SK-N-SH (cell line): ENCODE measurements around the gene RNF44. TPM values are rescaled to one million over a fixed set of nuclear protein-coding genes. Genes with fewer than 3 reads are reported as not detected.

Experiments
- CTCF ChIA-PET: fragments of 300-600, 350-600 bp; formaldehyde crosslinking; extraction: SDS; loops from one replicate; lab custom pipeline; 2021; lab: Yijun Ruan, JAX
- POLR2A ChIA-PET: fragments of 350-600 bp; sonication (Branson Sonifier 250); formaldehyde crosslinking; extraction: SDS; loops from one replicate; lab custom pipeline; 2020; ENCODE audit warnings: antibody characterized with exemption, inconsistent platforms; lab: Yijun Ruan, JAX
- DNase-seq: peaks from one replicate; pipeline ENCODE4 v3.0.0; 2012
- H2AFZ ChIP-seq: fragments of 200-600 bp; sonication (generic); 2 replicates; pipeline ENCODE4 v1.8.1; 2016; ENCODE audit warnings: antibody characterized with exemption, mild to moderate bottlenecking, low read depth
- H3F3A ChIP-seq: fragments of 200-600 bp; sonication (generic); replicated peaks from 2 replicates; pipeline ENCODE3; 2016; ENCODE audit warnings: antibody characterized with exemption, mild to moderate bottlenecking; ENCODE audit not compliant: insufficient read depth
- H3K27ac ChIP-seq, 2 experiments: fragments of 200-500 bp in 1 of 2; fragments of 200-600 bp in 1 of 2; sonication (Bioruptor generic) in 1 of 2; sonication (generic), shearing (Covaris generic) in 1 of 2; 2 replicates each; pipeline versions ENCODE4 v1.5.1 to v1.6.1; 2014 to 2016; ENCODE audit warnings: low read depth in 2 of 2, inconsistent platforms in 1 of 2, low read length in 1 of 2, mild to moderate bottlenecking in 1 of 2, mixed read lengths in 1 of 2
- H3K27me3 ChIP-seq: fragments of 200-600 bp; sonication (generic), shearing (Covaris generic); 2 replicates; pipeline ENCODE4 v1.6.1; 2016; ENCODE audit warnings: mixed run types; ENCODE audit not compliant: insufficient read depth
- H3K36me3 ChIP-seq, 2 experiments: fragments of 200-500 bp in 1 of 2; fragments of 200-600 bp in 1 of 2; sonication (Bioruptor generic) in 1 of 2; sonication (generic) in 1 of 2; replicated peaks in 1 of 2; 2 replicates each; pipeline versions ENCODE3 to v1.5.1; 2014 to 2016; ENCODE audit warnings: low read length in 1 of 2, mild to moderate bottlenecking in 1 of 2; ENCODE audit not compliant: insufficient read depth in 2 of 2, control insufficient read depth in 1 of 2
- H3K4me1 ChIP-seq, 2 experiments: fragments of 200-500 bp in 1 of 2; fragments of 200-600 bp in 1 of 2; sonication (Bioruptor generic) in 1 of 2; sonication (generic), shearing (Covaris generic) in 1 of 2; 2 replicates each; pipeline versions ENCODE4 v1.5.1 to v1.6.1; 2014 to 2016; ENCODE audit warnings: low read depth in 1 of 2, low read length in 1 of 2, mixed run types in 1 of 2; ENCODE audit not compliant: insufficient read depth in 2 of 2, control insufficient read depth in 1 of 2
- H3K4me2 ChIP-seq: fragments of 200-600 bp; sonication (generic), shearing (Covaris generic); 2 replicates; pipeline ENCODE4 v1.6.1; 2017; ENCODE audit warnings: mixed run types
- H3K4me3 ChIP-seq, 2 experiments: fragments of 200-500 bp in 1 of 2; fragments of 200-600 bp in 1 of 2; sonication (Bioruptor generic) in 1 of 2; sonication (generic), shearing (Covaris generic) in 1 of 2; 2 replicates each; pipeline versions ENCODE4 v1.5.1 to v1.8.1; 2014 to 2016; ENCODE audit warnings: low read depth in 2 of 2, inconsistent platforms in 1 of 2, low read length in 1 of 2, mild to moderate bottlenecking in 1 of 2, mixed read lengths in 1 of 2, moderate library complexity in 1 of 2
- H3K79me2 ChIP-seq: fragments of 200-600 bp; sonication (generic); 2 replicates; pipeline ENCODE4 v1.8.1; 2017; ENCODE audit warnings: mild to moderate bottlenecking; ENCODE audit not compliant: insufficient read depth
- H3K9ac ChIP-seq: fragments of 200-600 bp; sonication (generic); 2 replicates; pipeline ENCODE4 v1.6.1; 2017; ENCODE audit warnings: mixed run types
- H3K9me2 ChIP-seq: fragments of 200-600 bp; sonication (generic); 2 replicates; pipeline ENCODE4 v1.6.1; 2017; ENCODE audit warnings: mixed run types
- H3K9me3 ChIP-seq: fragments of 200-600 bp; sonication (generic); 2 replicates; pipeline ENCODE4 v1.6.1; 2017; ENCODE audit warnings: mixed run types, mild to moderate bottlenecking, moderate library complexity
- H4K20me1 ChIP-seq: fragments of 200-600 bp; sonication (generic); 2 replicates; pipeline ENCODE4 v1.6.1; 2017; ENCODE audit warnings: mild to moderate bottlenecking, mixed run types; ENCODE audit not compliant: insufficient read depth
- ELF1 ChIP-seq: IDR thresholded peaks from 2 replicates; pipeline ENCODE4 v1.4.0; 2012
- EP300 ChIP-seq, 2 experiments: IDR thresholded peaks; 2 replicates each; pipeline versions ENCODE4 v1.4.0 to v1.6.1; 2012; ENCODE audit warnings: borderline replicate concordance in 1 of 2, low read depth in 1 of 2, low read length in 1 of 2
- EZH2phosphoT487 ChIP-seq: fragments of 200-600 bp; sonication (generic); IDR thresholded peaks from 2 replicates; pipeline ENCODE4 v1.6.1; 2017; ENCODE audit warnings: low read depth, mixed run types, mild to moderate bottlenecking, antibody characterized with exemption, moderate library complexity, borderline replicate concordance
- FOSL2 ChIP-seq: IDR thresholded peaks from 2 replicates; pipeline ENCODE4 v1.4.0; 2012; ENCODE audit warnings: low read depth, mild to moderate bottlenecking, moderate library complexity, borderline replicate concordance
- GABPA ChIP-seq: IDR thresholded peaks from 2 replicates; pipeline ENCODE4 v1.4.0; 2012; ENCODE audit warnings: low read depth, mild to moderate bottlenecking
- GATA2 ChIP-seq: sonication (generic); formaldehyde crosslinking; IDR thresholded peaks from 2 replicates; pipeline ENCODE4 v1.5.0; 2020; ENCODE audit warnings: mild to moderate bottlenecking, missing genetic modification reagents
- POLR2AphosphoS5 ChIP-seq: IDR thresholded peaks from 2 replicates; pipeline ENCODE4 v1.6.1; 2012; ENCODE audit warnings: low read depth, low read length
- RXRA ChIP-seq: IDR thresholded peaks from 2 replicates; pipeline ENCODE4 v1.4.0; 2012; ENCODE audit warnings: low read depth, mild to moderate bottlenecking, borderline replicate concordance
- SIN3A ChIP-seq: IDR thresholded peaks from 2 replicates; pipeline ENCODE4 v1.6.1; 2012; ENCODE audit warnings: low read depth, mild to moderate bottlenecking, low read length, moderate library complexity, borderline replicate concordance
- TAF1 ChIP-seq: IDR thresholded peaks from 2 replicates; pipeline ENCODE4 v1.6.1; 2012; ENCODE audit warnings: low read depth, mild to moderate bottlenecking, low read length, moderate library complexity, borderline replicate concordance
- WGBS: methylation state at CpG from one replicate; pipeline ENCODE4 v1.1.6; 2017; ENCODE audit warnings: low lambda C conversion rate; 5-methylcytosine and 5-hydroxymethylcytosine counted together
- polyA plus RNA-seq, 3 experiments: library from polyadenylated mRNA; depleted of rRNA; stranded (reverse); fragments of >200 nt; gene quantifications; 2 replicates each; pipeline ENCODE4 v1.2.3, GENCODE V29; 2012

Gene RNF44
- polyA plus RNA-seq, 1 of the 3 experiments (the other 2 are of a cell fraction): 17.9 TPM

- ChIA-PET CTCF (interaction anchor here (0.5 to 6.0 kb wide), 7 partner anchors 8 to 119 kb away, joined by 3 to 28 read pairs (median 5); partner anchors contain the start of genes CLTB and FAF2), POLR2A (interaction anchor here (0.6 to 1.3 kb wide), 3 partner anchors 9 to 147 kb away, joined by 3 to 8 read pairs (median 6); partner anchors contain the start of genes HIGD2A and NOP16)
- H3K4me2 ChIP-seq: peak overlapping the region; percentile 99
- H3K9me3 ChIP-seq: no peaks in the 10 kb centered on the region
- H3K27ac ChIP-seq: peak overlapping the region; percentile 87 to 95; a peak in 3 of 4 replicates
- no peak for DNase-seq
- H4K20me1 ChIP-seq: peaks cover 47% of the 10 kb centered on the region
- peaks cover 13 to 58% of the 10 kb centered on the region in 2 experiments for H3K4me1 ChIP-seq
- H3K9ac ChIP-seq: peak overlapping the region; percentile 98
- H3K9me2 ChIP-seq: no peaks in the 10 kb centered on the region
- 64% methylated on average over 10 of the region's 11 CpGs for WGBS
- peaks cover 56% of the 10 kb centered on the region for H3K79me2 ChIP-seq
- no peaks in the 10 kb centered on the region for H3F3A ChIP-seq
- H2AFZ ChIP-seq: no peak overlapping the region
- no peaks in the 10 kb centered on the region for H3K27me3 ChIP-seq
- peak; percentile 36; the same call in 1 of the 2 replicates for TF ChIP-seq TAF1
- no peak for TF ChIP-seq EP300 (IDR thresholded peaks at IDR 0.05; ENCODE audit: borderline replicate concordance in 1 of 2, low read depth in 1 of 2, low read length in 1 of 2)
- peak; percentile 11; the same call in 1 of the 2 replicates for TF ChIP-seq POLR2AphosphoS5
- TF ChIP-seq, all 33 proteins: peak for 2
- peak overlapping the region; percentile 73 to 97 for H3K4me3 ChIP-seq
- peaks cover 5 to 27% of the 10 kb centered on the region in 2 experiments for H3K36me3 ChIP-seq
These were observed 2.0 kb downstream of the RNF44 start for GRCh38 chr5:176535101-176535663.

- H4K20me1 ChIP-seq: peaks cover 47% of the 10 kb centered on the region
- H2AFZ ChIP-seq: no peak overlapping the region
- H3K9me3 ChIP-seq: no peaks in the 10 kb centered on the region
- CTCF ChIA-PET: interaction anchor here (0.5 to 6.0 kb wide), 7 partner anchors 9 to 118 kb away, joined by 3 to 28 read pairs (median 5); partner anchors contain the start of genes CLTB and FAF2
- H3K36me3 ChIP-seq: peaks cover 5 to 30% of the 10 kb centered on the region in 2 experiments
- H3K27ac ChIP-seq: peak overlapping the region in 1 of 2 experiments; percentile 95; a peak in 2 of 4 replicates
- DNase-seq: no peak
- H3K4me2 ChIP-seq: peak overlapping the region; percentile 99
- peaks cover 13 to 58% of the 10 kb centered on the region in 2 experiments for H3K4me1 ChIP-seq
- H3K79me2 ChIP-seq: peaks cover 56% of the 10 kb centered on the region
- peak overlapping the region; percentile 73 to 97; a peak in 2 of 4 replicates for H3K4me3 ChIP-seq
- no peaks in the 10 kb centered on the region for H3K9me2 ChIP-seq
- no peaks in the 10 kb centered on the region for H3F3A ChIP-seq
- no peak for TF ChIP-seq GATA2 (CRISPR knock-in tag)
- TF ChIP-seq RXRA: no peak
- no peak for TF ChIP-seq ELF1
- no peak for TF ChIP-seq EZH2phosphoT487
- no peak for TF ChIP-seq POLR2AphosphoS5
- TF ChIP-seq GABPA: no peak
- no peak for TF ChIP-seq FOSL2
- TF ChIP-seq SIN3A: no peak
- no peak overlapping the region for H3K9ac ChIP-seq
- 88% methylated on average over 4 of the region's 4 CpGs for WGBS
- POLR2A ChIA-PET: interaction anchor here (1.2 to 1.3 kb wide), 2 partner anchors 9 to 146 kb away, joined by 3 to 6 read pairs; partner anchors contain the start of genes HIGD2A and NOP16
- no peaks in the 10 kb centered on the region for H3K27me3 ChIP-seq
These were observed 2.6 kb downstream of the RNF44 start for GRCh38 chr5:176534640-176535039.
